ENCODE data around the gene TMSB4X.

GRCh38 chrX:12934850-12935249, 40.1 kb upstream of the TMSB4X start:
- TF ChIP-seq CTCF (IDR thresholded peaks at IDR 0.05): no peak
- no peak for TF ChIP-seq POLR2A (IDR thresholded peaks at IDR 0.05)
- TF ChIP-seq EP300 (IDR thresholded peaks at IDR 0.05): no peak
- no peak for TF ChIP-seq POLR2AphosphoS5 (IDR thresholded peaks at IDR 0.05)

Measured in stomach (tissue), 4 donors.